Ishikawa (cell line): ENCODE data around the gene GCGR.
A peak's percentile ranks its signal among the peaks of the same experiment; 100 is the strongest.

Experiments used
- CEBPB ChIP-seq: IDR thresholded peaks from 2 replicates; pipeline ENCODE4 v1.6.1; 2012
- CREB1 ChIP-seq: IDR thresholded peaks from 2 replicates; pipeline ENCODE4 v1.6.1; 2012; ENCODE audit warnings: low read depth
- EGR1 ChIP-seq: IDR thresholded peaks from 2 replicates; pipeline ENCODE4 v1.6.1; 2012
- EP300 ChIP-seq: IDR thresholded peaks from 2 replicates; pipeline ENCODE4 v1.6.1; 2012; ENCODE audit warnings: borderline replicate concordance
- FOXM1 ChIP-seq: IDR thresholded peaks from 2 replicates; pipeline ENCODE4 v1.6.1; 2012; ENCODE audit warnings: low read depth, borderline replicate concordance
- MAX ChIP-seq: IDR thresholded peaks from 2 replicates; pipeline ENCODE4 v1.6.1; 2012
- NFIC ChIP-seq: IDR thresholded peaks from 2 replicates; pipeline ENCODE4 v1.6.1; 2012
- RAD21 ChIP-seq: IDR thresholded peaks from 2 replicates; pipeline ENCODE4 v1.6.1; 2012; ENCODE audit warnings: low read depth
- REST ChIP-seq: IDR thresholded peaks from 2 replicates; pipeline ENCODE4 v1.6.1; 2012; ENCODE audit warnings: low read depth, mild to moderate bottlenecking
- TAF1 ChIP-seq: IDR thresholded peaks from 2 replicates; pipeline ENCODE4 v1.6.1; 2012; ENCODE audit warnings: low read depth, mild to moderate bottlenecking
- TCF12 ChIP-seq: IDR thresholded peaks from 2 replicates; pipeline ENCODE4 v1.6.1; 2012; ENCODE audit warnings: low read depth
- TEAD4 ChIP-seq: IDR thresholded peaks from 2 replicates; pipeline ENCODE4 v1.6.1; 2012
- USF1 ChIP-seq: IDR thresholded peaks from 2 replicates; pipeline ENCODE4 v1.6.1; 2012
- YY1 ChIP-seq: IDR thresholded peaks from 2 replicates; pipeline ENCODE4 v1.6.1; 2012; ENCODE audit warnings: low read depth
- ZBTB7A ChIP-seq: IDR thresholded peaks from 2 replicates; pipeline ENCODE4 v1.6.1; 2012; ENCODE audit warnings: low read depth

The GCGR gene

GRCh38 chr17:81833160-81833920 lies 29.4 kb downstream of the GCGR start, which contains the start of gene MCRIP1:
Gene MCRIP1, minus strand, starts transcription at chr17:81833291. Its CDS starts 8,785 bp downstream, at chr17:81824506.
- TF ChIP-seq CEBPB = no peak
- TF ChIP-seq EGR1 = peak; percentile 86
- no peak for TF ChIP-seq REST
- TF ChIP-seq TEAD4 = 0 out of 2 replicates have a peak, but pooled peaks have one; percentile 26
- TF ChIP-seq USF1 = peak; percentile 96
- TF ChIP-seq MAX = peak; percentile 93
- TF ChIP-seq RAD21 = no peak
- peak; percentile 78; the same call in 1 of the 2 replicates for TF ChIP-seq TAF1
- TF ChIP-seq CREB1 = peak; percentile 40; the same call in 1 of the 2 replicates

GRCh38 chr17:81833921-81834830 lies 30.2 kb downstream of the GCGR start:
- TF ChIP-seq EGR1 = no peak
- no peak for TF ChIP-seq TEAD4

- TF ChIP-seq NFIC (no peak), TCF12 (no peak), ZBTB7A (no peak)
These were observed 30.9 kb downstream of the GCGR start, which contains the start of gene PPP1R27 for GRCh38 chr17:81834831-81835267. Gene PPP1R27, minus strand, starts transcription at chr17:81835050. Its CDS starts 97 bp downstream, at chr17:81834953.

- TF ChIP-seq CEBPB (no peak), TAF1 (no peak), YY1 (no peak), USF1 (no peak), EGR1 (no peak), FOXM1 (no peak)
These were observed 33.7 kb downstream of the GCGR start for GRCh38 chr17:81837641-81838040.

GRCh38 chr17:81838753-81839255 lies 34.9 kb downstream of the GCGR start:
- TF ChIP-seq USF1 = no peak
- TF ChIP-seq TEAD4 = no peak
- no peak for TF ChIP-seq RAD21
- TF ChIP-seq REST = no peak
- TF ChIP-seq ZBTB7A = no peak
- no peak for TF ChIP-seq CREB1
- TF ChIP-seq TAF1 = no peak
- no peak for TF ChIP-seq EGR1
- no peak for TF ChIP-seq CEBPB
- no peak for TF ChIP-seq EP300
- no peak for TF ChIP-seq FOXM1
- TF ChIP-seq YY1 = no peak
- TF ChIP-seq NFIC = no peak
